Mucosa of descending colon (tissue), 3 donors: Measurements from ENCODE around the gene ACOX3. TPM values are rescaled to one million over a fixed set of nuclear protein-coding genes. Genes with fewer than 3 reads are reported as not detected.

Experiments used
- ATAC-seq: fragments of 200-7000 bp; cut with Tn5 transposase; one replicate; pipeline ENCODE4 v1.9.1; 2020; ENCODE audit warnings: mild to moderate bottlenecking, moderate library complexity
- DNase-seq, 3 donors: peaks; one replicate each; pipeline ENCODE4 v3.0.0-alpha.2; 2020
- H3K36me3 ChIP-seq: fragments of 200-600 bp; one replicate; pipeline ENCODE4 v1.8.0; 2021; ENCODE audit warnings: low read depth, mild to moderate bottlenecking
- H3K4me1 ChIP-seq: fragments of 200-600 bp; one replicate; pipeline ENCODE4 v1.8.0; 2021; ENCODE audit warnings: low read depth, mild to moderate bottlenecking
- H3K4me3 ChIP-seq: fragments of 200-600 bp; one replicate; pipeline ENCODE4 v1.8.0; 2021; ENCODE audit warnings: mild to moderate bottlenecking
- H3K9me3 ChIP-seq: fragments of 200-600 bp; one replicate; pipeline ENCODE4 v1.8.0; 2021; ENCODE audit warnings: mild to moderate bottlenecking
- CTCF ChIP-seq: fragments of 200-600 bp; IDR thresholded peaks from one replicate; pipeline ENCODE4 v1.8.0; 2022; ENCODE audit warnings: antibody characterized with exemption, mild to moderate bottlenecking
- intact Hi-C, 2 donors: fragments of 100-400 bp; cut with DNase I in 1 of 2; cut with micrococcal nuclease in 1 of 2; formaldehyde crosslinking; loops; one replicate each; pipeline versions ENCODE4 v1.11.0 to v1.11.1; 2022; cut with DNase I, micrococcal nuclease
- total RNA-seq, 3 donors: library from RNA; stranded (reverse); fragmentation: NEBNext Ultra II Directional in 2 of 3; extraction: Animal tissue kit (Norgen Biotek cat#: 25700) in 2 of 3; gene quantifications; one replicate each; pipeline versions ENCODE4 v1.2.1 to v1.2.4, GENCODE V29; 2021 to 2023
- donor health status: DM: no; HTN: no; CAD: no; lungs with moderate emphysema.
- donor health status: DM: no; HTN: no; CAD: no.
- donor health status: DM: no; HTN: yes; CAD: no.

ACOX3 gene
- total RNA-seq, 3 donors from 2014 or later = 22.4 to 34.7 (median 26.0) TPM

- H3K4me1 ChIP-seq = peaks cover 58% of the 10 kb centered on the region
Observed at GRCh38 chr4:8438743-8439142, 1.8 kb downstream of the ACOX3 start.

GRCh38 chr4:8437281-8437680, 3.2 kb downstream of the ACOX3 start:
- no peak for DNase-seq
- intact Hi-C loops = no loop called here
- peaks cover 52% of the 10 kb centered on the region for H3K4me1 ChIP-seq
- H3K4me3 ChIP-seq = no peak overlapping the region
- no peak for TF ChIP-seq CTCF
- H3K36me3 ChIP-seq = no peaks in the 10 kb centered on the region
- no peaks in the 10 kb centered on the region for H3K9me3 ChIP-seq
- ATAC-seq = no peak

More at GRCh38 chr4:8438743-8439142, 1.8 kb downstream of the ACOX3 start:
- intact Hi-C loops = no loop called here
- DNase-seq (no peak), ATAC-seq (no peak)
- H3K9me3 ChIP-seq = no peaks in the 10 kb centered on the region
- no peaks in the 10 kb centered on the region for H3K36me3 ChIP-seq
- TF ChIP-seq CTCF = no peak
- H3K4me3 ChIP-seq = no peak overlapping the region

- H3K9me3 ChIP-seq = no peaks in the 10 kb centered on the region
- no peak for ATAC-seq
- H3K4me1 ChIP-seq = peaks cover 42% of the 10 kb centered on the region
- intact Hi-C loops = no loop called here
- TF ChIP-seq CTCF = no peak
- H3K4me3 ChIP-seq = no peak overlapping the region
- peak in 1 of 3 donors; percentile 27 for DNase-seq
- no peaks in the 10 kb centered on the region for H3K36me3 ChIP-seq
Observed at GRCh38 chr4:8435656-8436121, 4.8 kb downstream of the ACOX3 start.

- Histone ChIP-seq H3K4me1 (peaks cover 37% of the 10 kb centered on the region), H3K9me3 (no peaks in the 10 kb centered on the region), H3K4me3 (no peak overlapping the region), H3K36me3 (no peaks in the 10 kb centered on the region)
- TF ChIP-seq CTCF = no peak
- no peak for DNase-seq
- intact Hi-C loops = no loop called here
- ATAC-seq = peak; percentile 63
Observed at GRCh38 chr4:8434251-8435073, 6.1 kb downstream of the ACOX3 start.

GRCh38 chr4:8433136-8433535, 7.4 kb downstream of the ACOX3 start:
- peaks cover 33% of the 10 kb centered on the region for H3K4me1 ChIP-seq

More at GRCh38 chr4:8433136-8433535, 7.4 kb downstream of the ACOX3 start:
- intact Hi-C loops = no loop called here
- TF ChIP-seq CTCF = no peak
- Histone ChIP-seq H3K9me3 (no peaks in the 10 kb centered on the region), H3K36me3 (no peaks in the 10 kb centered on the region), H3K4me3 (no peak overlapping the region)
- no peak for ATAC-seq
- no peak for DNase-seq
